Testis (tissue), 2 donors: ENCODE data around the gene C2CD4D.

Experiments used
- CTCF ChIP-seq, 3 experiments: fragments of 450-650 bp in 2 of 3; fragments of 200-600 bp in 1 of 3; sonication (generic) in 1 of 3; IDR thresholded peaks; one replicate each; pipeline ENCODE4 v1.5.1; 2016 to 2019; ENCODE audit warnings: antibody characterized with exemption in 3 of 3, mild to moderate bottlenecking in 2 of 3, moderate library complexity in 1 of 3
- POLR2A ChIP-seq: fragments of 450-650 bp; IDR thresholded peaks from one replicate; pipeline ENCODE4 v1.6.1; 2017; ENCODE audit warnings: antibody characterized with exemption, mild to moderate bottlenecking, moderate library complexity

GRCh38 chr1:151841141-151841540, 1.5 kb upstream of the C2CD4D start:
- TF ChIP-seq CTCF (IDR thresholded peaks at IDR 0.05): no peak
- TF ChIP-seq POLR2A: no peak
